SU-DHL-6 (cell line): ENCODE data around the gene FAM120A.

ENCODE experiments used
- H2AFZ ChIP-seq: fragments of 200-600 bp; sonication (generic); 2 replicates; pipeline ENCODE4 v1.6.1; 2014; ENCODE audit warnings: low read depth, mild to moderate bottlenecking, moderate library complexity, mixed read lengths, antibody characterized with exemption, low read length; ENCODE audit not compliant: severe bottlenecking
- H3F3A ChIP-seq: fragments of 200-600 bp; shearing (Covaris generic); 2 replicates; pipeline ENCODE4 v1.6.0; 2016; ENCODE audit warnings: antibody characterized with exemption, mild to moderate bottlenecking; ENCODE audit not compliant: insufficient read depth
- H3K27ac ChIP-seq: fragments of 200-600 bp; sonication (generic); 2 replicates; pipeline ENCODE4 v1.5.1; 2016; ENCODE audit warnings: low read depth, mild to moderate bottlenecking, low read length, moderate library complexity, mixed read lengths
- H3K27me3 ChIP-seq: fragments of 200-600 bp; sonication (generic), shearing (Covaris generic); 2 replicates; pipeline ENCODE4 v1.6.0; 2014; ENCODE audit warnings: mild to moderate bottlenecking, low read length
- H3K36me3 ChIP-seq: fragments of 200-600 bp; sonication (generic); 2 replicates; pipeline ENCODE4 v1.6.1; 2014; ENCODE audit warnings: mild to moderate bottlenecking, low read length, mixed read lengths
- H3K4me2 ChIP-seq: fragments of 300-600, 200-600 bp; shearing (Covaris generic), sonication (generic); 2 replicates; pipeline ENCODE4 v1.6.0; 2014; ENCODE audit warnings: low read length, low read depth, mild to moderate bottlenecking; ENCODE audit not compliant: poor library complexity, severe bottlenecking
- H3K4me3 ChIP-seq: fragments of 200-600 bp; sonication (generic); 2 replicates; pipeline ENCODE4 v1.5.1; 2014; ENCODE audit warnings: antibody characterized with exemption, low read length, mild to moderate bottlenecking, mixed read lengths; ENCODE audit not compliant: insufficient read depth, poor library complexity, severe bottlenecking
- H3K79me2 ChIP-seq: fragments of 200-600 bp; sonication (generic); 2 replicates; pipeline ENCODE4 v1.6.1; 2014; ENCODE audit warnings: mild to moderate bottlenecking, low read length, moderate library complexity; ENCODE audit not compliant: insufficient read depth
- H3K9ac ChIP-seq: fragments of 200-600 bp; sonication (generic); 2 replicates; pipeline ENCODE4 v1.7.0; 2014; ENCODE audit warnings: mild to moderate bottlenecking, low read length
- H3K9me2 ChIP-seq: fragments of 200-600 bp; sonication (generic); replicated peaks from 2 replicates; pipeline ENCODE4 v1.6.1; 2014; ENCODE audit warnings: low read length; ENCODE audit not compliant: insufficient read depth
- H3K9me3 ChIP-seq: fragments of 200-600 bp; sonication (generic); 2 replicates; pipeline ENCODE4 v1.6.1; 2014; ENCODE audit warnings: low read length, mixed read lengths; ENCODE audit not compliant: insufficient read depth
- H4K20me1 ChIP-seq: fragments of 200-600 bp; sonication (generic); 2 replicates; pipeline ENCODE4 v1.6.1; 2014; ENCODE audit warnings: low read depth, mild to moderate bottlenecking, antibody characterized with exemption, low read length, moderate library complexity, mixed read lengths
- EZH2phosphoT487 ChIP-seq: fragments of 200-600 bp; sonication (generic), shearing (Covaris generic); conservative IDR thresholded peaks from 2 replicates; pipeline ENCODE4 v1.6.1; 2018; ENCODE audit warnings: mild to moderate bottlenecking, antibody characterized with exemption, low read length, moderate library complexity, mixed read lengths
- TF ChIP-seq, protein P1 (sequence below): fragments of 200-600 bp; sonication (generic); IDR thresholded peaks from one replicate; pipeline ENCODE4 v1.5.1; 2017; ENCODE audit warnings: antibody characterized with exemption, mild to moderate bottlenecking, low read length, moderate library complexity; ENCODE audit not compliant: insufficient read depth, poor library complexity, severe bottlenecking

The FAM120A gene

GRCh38 chr9:93612796-93613154 lies 161.3 kb downstream of the FAM120A start:
- Histone ChIP-seq H3K4me3 (no peak overlapping the region), H3K27ac (no peak overlapping the region), H3F3A (no peaks in the 10 kb centered on the region), H3K36me3 (no peaks in the 10 kb centered on the region), H3K9me3 (no peaks in the 10 kb centered on the region), H3K27me3 (no peaks in the 10 kb centered on the region), H3K79me2 (no peaks in the 10 kb centered on the region), H4K20me1 (no peaks in the 10 kb centered on the region), H3K9ac (no peak overlapping the region), H3K4me2 (no peak overlapping the region), H2AFZ (no peak overlapping the region), H3K9me2 (no peaks in the 10 kb centered on the region)
- TF ChIP-seq EZH2phosphoT487 = no peak
- TF ChIP-seq, protein P1, sequence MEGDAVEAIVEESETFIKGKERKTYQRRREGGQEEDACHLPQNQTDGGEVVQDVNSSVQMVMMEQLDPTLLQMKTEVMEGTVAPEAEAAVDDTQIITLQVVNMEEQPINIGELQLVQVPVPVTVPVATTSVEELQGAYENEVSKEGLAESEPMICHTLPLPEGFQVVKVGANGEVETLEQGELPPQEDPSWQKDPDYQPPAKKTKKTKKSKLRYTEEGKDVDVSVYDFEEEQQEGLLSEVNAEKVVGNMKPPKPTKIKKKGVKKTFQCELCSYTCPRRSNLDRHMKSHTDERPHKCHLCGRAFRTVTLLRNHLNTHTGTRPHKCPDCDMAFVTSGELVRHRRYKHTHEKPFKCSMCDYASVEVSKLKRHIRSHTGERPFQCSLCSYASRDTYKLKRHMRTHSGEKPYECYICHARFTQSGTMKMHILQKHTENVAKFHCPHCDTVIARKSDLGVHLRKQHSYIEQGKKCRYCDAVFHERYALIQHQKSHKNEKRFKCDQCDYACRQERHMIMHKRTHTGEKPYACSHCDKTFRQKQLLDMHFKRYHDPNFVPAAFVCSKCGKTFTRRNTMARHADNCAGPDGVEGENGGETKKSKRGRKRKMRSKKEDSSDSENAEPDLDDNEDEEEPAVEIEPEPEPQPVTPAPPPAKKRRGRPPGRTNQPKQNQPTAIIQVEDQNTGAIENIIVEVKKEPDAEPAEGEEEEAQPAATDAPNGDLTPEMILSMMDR = no peak

DNA sequence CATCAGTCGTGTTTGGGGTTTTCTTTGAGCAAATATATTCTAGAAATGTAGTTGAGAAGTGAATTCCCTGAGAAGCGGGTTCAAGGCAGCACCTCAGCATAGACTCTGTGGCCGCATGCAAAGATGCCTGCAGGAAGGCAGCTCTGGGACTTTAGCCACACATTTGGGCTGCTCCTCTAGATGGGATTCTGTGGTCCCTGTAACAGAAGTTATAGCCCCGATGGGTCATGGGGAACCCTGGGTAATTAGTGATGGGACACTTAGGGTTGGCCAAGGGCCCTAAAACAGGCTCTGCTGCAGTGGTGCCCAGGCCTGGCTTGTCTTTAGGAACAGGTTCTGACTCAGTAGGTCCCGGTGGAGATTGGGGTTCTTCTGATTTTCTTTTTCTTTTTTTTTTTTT lies 161.7 kb downstream of the FAM120A start:
- no peaks in the 10 kb centered on the region for H3K9me3 ChIP-seq
- H2AFZ ChIP-seq = no peak overlapping the region
- no peak overlapping the region for H3K4me3 ChIP-seq
- H3K27ac ChIP-seq = no peak overlapping the region
- H3K4me2 ChIP-seq = no peak overlapping the region
- no peaks in the 10 kb centered on the region for H3F3A ChIP-seq
- H3K79me2 ChIP-seq = no peaks in the 10 kb centered on the region
- no peaks in the 10 kb centered on the region for H3K27me3 ChIP-seq
- H4K20me1 ChIP-seq = no peaks in the 10 kb centered on the region
- no peak for TF ChIP-seq EZH2phosphoT487
- TF ChIP-seq, protein P1 = no peak
- H3K9ac ChIP-seq = no peak overlapping the region
- H3K36me3 ChIP-seq = no peaks in the 10 kb centered on the region
- no peaks in the 10 kb centered on the region for H3K9me2 ChIP-seq

DNA sequence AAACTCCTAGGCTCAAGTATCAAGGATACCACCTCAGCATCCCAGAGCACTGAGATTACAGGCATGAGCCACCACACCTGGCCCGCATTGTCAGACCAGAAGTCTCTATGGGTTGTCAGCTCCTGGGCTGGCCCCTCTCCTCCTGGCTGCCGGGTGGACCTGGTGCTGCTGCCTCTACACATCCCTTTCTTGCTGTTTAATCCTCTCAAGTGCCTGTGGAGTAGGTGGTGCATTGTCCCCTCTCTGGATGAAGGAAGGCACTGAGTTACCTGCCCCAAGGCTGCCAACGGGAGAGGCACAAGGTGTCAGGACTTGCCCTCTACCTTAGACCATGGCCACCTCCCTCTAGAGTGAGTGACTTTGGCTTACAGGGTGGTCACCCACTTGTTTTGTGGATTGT lies 162.3 kb downstream of the FAM120A start:
- Histone ChIP-seq H3K9me3 (no peaks in the 10 kb centered on the region), H3K36me3 (no peaks in the 10 kb centered on the region), H3K4me3 (no peak overlapping the region), H3K9me2 (no peaks in the 10 kb centered on the region), H3K27ac (no peak overlapping the region), H3K27me3 (no peaks in the 10 kb centered on the region), H2AFZ (no peak overlapping the region), H3K4me2 (no peak overlapping the region), H4K20me1 (no peaks in the 10 kb centered on the region), H3K79me2 (no peaks in the 10 kb centered on the region), H3K9ac (no peak overlapping the region), H3F3A (no peaks in the 10 kb centered on the region)
- no peak for TF ChIP-seq EZH2phosphoT487
- TF ChIP-seq, protein P1 = no peak
